Memory B cell (primary cell): Measurements from ENCODE around the gene ALPI.

Source experiments
- ATAC-seq: fragments of 150-1000 bp; cut with Tn5 transposase; 2 replicates; pipeline ENCODE4 v1.10.0; 2021; ENCODE audit warnings: low read depth, mild to moderate bottlenecking, moderate library complexity
- DNase-seq, 2 donors: peaks; one replicate each; pipeline ENCODE4 v3.0.0; 2022; ENCODE audit warnings: low spot score in 2 of 2
- H3K27ac Mint-ChIP-seq: one replicate; pipeline ENCODE4 v1.8.0; 2022; ENCODE audit warnings: mild to moderate bottlenecking, moderate library complexity, mixed read lengths
- H3K27me3 Mint-ChIP-seq: one replicate; pipeline ENCODE4 v1.8.0; 2022; ENCODE audit warnings: mixed read lengths
- H3K36me3 Mint-ChIP-seq: one replicate; pipeline ENCODE4 v1.8.0; 2022; ENCODE audit warnings: mild to moderate bottlenecking, mixed read lengths
- H3K4me1 Mint-ChIP-seq: one replicate; pipeline ENCODE4 v1.8.0; 2022; ENCODE audit warnings: mixed read lengths
- H3K4me3 Mint-ChIP-seq: one replicate; pipeline ENCODE4 v1.8.0; 2022; ENCODE audit warnings: mild to moderate bottlenecking, moderate library complexity, mixed read lengths
- H3K9me3 Mint-ChIP-seq: one replicate; pipeline ENCODE4 v1.8.0; 2022; ENCODE audit warnings: mixed read lengths

The ALPI gene

GRCh38 chr2:232457121-232458011, 1.4 kb downstream of the ALPI start:
- Mint-ChIP-seq H3K27me3 (peaks cover 10% of the 10 kb centered on the region), H3K36me3 (no peaks in the 10 kb centered on the region), H3K27ac (no peak overlapping the region), H3K4me1 (no peaks in the 10 kb centered on the region), H3K4me3 (no peak overlapping the region), H3K9me3 (no peaks in the 10 kb centered on the region)
- no peak for ATAC-seq
- no peak for DNase-seq

DNA sequence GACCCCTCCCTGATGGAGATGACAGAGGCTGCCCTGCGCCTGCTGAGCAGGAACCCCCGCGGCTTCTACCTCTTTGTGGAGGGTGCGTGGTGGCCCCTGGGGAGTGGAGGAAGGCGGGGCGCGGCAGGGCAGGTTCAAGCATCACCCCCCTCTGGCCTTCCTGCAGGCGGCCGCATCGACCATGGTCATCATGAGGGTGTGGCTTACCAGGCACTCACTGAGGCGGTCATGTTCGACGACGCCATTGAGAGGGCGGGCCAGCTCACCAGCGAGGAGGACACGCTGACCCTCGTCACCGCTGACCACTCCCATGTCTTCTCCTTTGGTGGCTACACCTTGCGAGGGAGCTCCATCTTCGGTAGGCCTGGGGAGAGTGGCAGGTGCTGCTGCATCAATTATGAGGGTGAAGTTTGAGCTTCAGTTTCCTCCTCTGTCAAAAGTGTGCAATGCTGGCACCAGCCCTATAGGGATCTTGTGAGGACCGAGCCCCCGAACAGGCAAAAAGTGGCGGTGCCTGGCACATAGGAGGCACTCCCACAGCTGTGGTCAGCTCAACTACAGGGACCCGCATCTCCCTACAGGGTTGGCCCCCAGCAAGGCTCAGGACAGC, 2.2 kb downstream of the ALPI start:
- no peaks in the 10 kb centered on the region for H3K36me3 Mint-ChIP-seq
- H3K27me3 Mint-ChIP-seq = peaks cover 10% of the 10 kb centered on the region
- DNase-seq = no peak
- H3K9me3 Mint-ChIP-seq = no peaks in the 10 kb centered on the region
- ATAC-seq = no peak
- no peak overlapping the region for H3K27ac Mint-ChIP-seq
- H3K4me3 Mint-ChIP-seq = no peak overlapping the region
- H3K4me1 Mint-ChIP-seq = no peaks in the 10 kb centered on the region

DNA sequence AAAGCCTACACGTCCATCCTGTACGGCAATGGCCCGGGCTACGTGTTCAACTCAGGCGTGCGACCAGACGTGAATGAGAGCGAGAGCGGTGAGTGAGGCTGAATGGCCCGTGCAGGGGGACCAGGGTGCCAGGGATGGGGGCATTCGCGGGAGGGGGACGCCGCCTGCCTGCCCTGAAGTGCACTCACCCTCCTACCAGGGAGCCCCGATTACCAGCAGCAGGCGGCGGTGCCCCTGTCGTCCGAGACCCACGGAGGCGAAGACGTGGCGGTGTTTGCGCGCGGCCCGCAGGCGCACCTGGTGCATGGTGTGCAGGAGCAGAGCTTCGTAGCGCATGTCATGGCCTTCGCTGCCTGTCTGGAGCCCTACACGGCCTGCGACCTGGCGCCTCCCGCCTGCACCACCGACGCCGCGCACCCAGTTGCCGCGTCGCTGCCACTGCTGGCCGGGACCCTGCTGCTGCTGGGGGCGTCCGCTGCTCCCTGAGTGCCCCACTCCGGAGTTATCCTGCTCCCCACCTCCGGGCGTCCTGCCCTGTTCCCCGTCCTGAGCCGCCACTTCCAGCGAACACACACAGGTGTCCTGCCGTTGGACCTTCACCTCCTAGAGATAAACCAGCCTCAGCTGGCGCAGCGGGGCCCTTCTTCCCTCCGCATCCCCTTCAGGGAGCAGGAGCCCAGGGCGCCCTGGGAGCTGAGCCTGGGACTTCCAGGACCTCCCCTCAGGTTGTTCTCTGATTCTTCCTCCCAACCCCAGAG, 2.9 kb downstream of the ALPI start:
- DNase-seq = no peak
- H3K9me3 Mint-ChIP-seq = no peaks in the 10 kb centered on the region
- peaks cover 10% of the 10 kb centered on the region for H3K27me3 Mint-ChIP-seq
- no peaks in the 10 kb centered on the region for H3K4me1 Mint-ChIP-seq
- no peak overlapping the region for H3K4me3 Mint-ChIP-seq
- no peak overlapping the region for H3K27ac Mint-ChIP-seq
- ATAC-seq = no peak
- no peaks in the 10 kb centered on the region for H3K36me3 Mint-ChIP-seq

- Mint-ChIP-seq H3K4me1 (no peaks in the 10 kb centered on the region), H3K27me3 (peaks cover 10% of the 10 kb centered on the region), H3K4me3 (no peak overlapping the region), H3K9me3 (no peaks in the 10 kb centered on the region), H3K27ac (no peak overlapping the region), H3K36me3 (no peaks in the 10 kb centered on the region)
- no peak for ATAC-seq
- no peak for DNase-seq
Measured at GRCh38 chr2:232459419-232460035, 3.6 kb downstream of the ALPI start.

- ATAC-seq (no peak), DNase-seq (no peak)
- H3K27ac Mint-ChIP-seq = no peak overlapping the region
- H3K27me3 Mint-ChIP-seq = peaks cover 10% of the 10 kb centered on the region
- no peaks in the 10 kb centered on the region for H3K4me1 Mint-ChIP-seq
- H3K36me3 Mint-ChIP-seq = no peaks in the 10 kb centered on the region
- H3K4me3 Mint-ChIP-seq = no peak overlapping the region
- H3K9me3 Mint-ChIP-seq = no peaks in the 10 kb centered on the region
Measured at GRCh38 chr2:232460171-232460570, 4.2 kb downstream of the ALPI start.

GRCh38 chr2:232463701-232464543, 8.0 kb downstream of the ALPI start:
- no peak for ATAC-seq
- H3K27ac Mint-ChIP-seq = no peak overlapping the region
- DNase-seq = no peak
- H3K27me3 Mint-ChIP-seq = peaks cover 5% of the 10 kb centered on the region
- H3K36me3 Mint-ChIP-seq = no peaks in the 10 kb centered on the region
- peaks cover 8% of the 10 kb centered on the region for H3K4me1 Mint-ChIP-seq
- H3K4me3 Mint-ChIP-seq = no peak overlapping the region
- H3K9me3 Mint-ChIP-seq = no peaks in the 10 kb centered on the region

GRCh38 chr2:232464544-232464885, 8.6 kb downstream of the ALPI start:
- ATAC-seq = no peak
- Mint-ChIP-seq H3K27me3 (peaks cover 5% of the 10 kb centered on the region), H3K36me3 (no peaks in the 10 kb centered on the region), H3K4me1 (peaks cover 8% of the 10 kb centered on the region), H3K9me3 (no peaks in the 10 kb centered on the region), H3K27ac (no peak overlapping the region), H3K4me3 (no peak overlapping the region)
- no peak for DNase-seq

GRCh38 chr2:232465061-232465460, 9.1 kb downstream of the ALPI start:
- Mint-ChIP-seq H3K9me3 (no peaks in the 10 kb centered on the region), H3K4me1 (peaks cover 8% of the 10 kb centered on the region), H3K36me3 (no peaks in the 10 kb centered on the region), H3K27me3 (peaks cover 3% of the 10 kb centered on the region), H3K4me3 (no peak overlapping the region), H3K27ac (no peak overlapping the region)
- ATAC-seq (no peak), DNase-seq (no peak)

DNA sequence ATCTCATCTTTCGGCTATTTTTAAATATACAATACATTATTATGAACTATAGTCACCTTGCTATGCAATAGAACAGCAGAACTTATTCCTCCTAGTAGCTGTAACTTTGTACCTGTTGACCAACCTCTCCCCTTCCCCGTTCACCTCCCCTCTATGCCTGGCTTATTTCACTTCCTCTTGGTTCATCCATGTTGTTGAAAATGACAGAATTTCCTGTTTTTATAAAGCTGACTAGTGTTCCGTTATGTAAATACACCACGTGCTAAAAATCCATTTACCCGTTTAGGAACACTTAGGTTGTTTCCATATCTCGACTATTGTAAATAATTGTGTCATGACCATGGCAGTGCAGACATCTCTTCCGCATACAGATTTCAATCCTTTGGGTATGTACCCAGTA, 10.3 kb downstream of the ALPI start:
- peak; percentile 64 for ATAC-seq
- Mint-ChIP-seq H3K27ac (no peak overlapping the region), H3K36me3 (no peaks in the 10 kb centered on the region), H3K4me3 (no peak overlapping the region), H3K9me3 (no peaks in the 10 kb centered on the region), H3K4me1 (peaks cover 8% of the 10 kb centered on the region), H3K27me3 (no peaks in the 10 kb centered on the region)
- DNase-seq = no peak

DNA sequence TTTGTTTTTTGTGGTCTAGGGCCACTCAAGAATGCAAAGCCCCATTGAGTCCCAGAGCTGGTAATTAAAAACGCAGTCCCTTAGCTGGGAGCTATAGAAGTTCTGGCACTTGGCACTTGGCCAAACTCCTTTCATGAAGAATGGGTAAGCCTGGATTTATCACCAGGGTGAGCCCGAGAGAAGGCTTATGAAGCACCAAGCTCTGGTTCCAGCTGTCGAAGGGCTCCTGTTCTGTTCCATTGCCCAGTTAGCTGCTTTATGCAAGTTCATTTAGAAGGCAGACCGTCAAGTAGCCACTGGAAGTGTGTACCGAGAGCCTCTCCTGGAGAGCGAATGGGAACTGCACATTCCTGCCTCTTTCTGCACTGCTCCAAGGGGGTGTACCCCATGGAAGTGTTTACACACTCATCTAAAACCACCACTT, 17.5 kb downstream of the ALPI start:
- Mint-ChIP-seq H3K4me1 (no peaks in the 10 kb centered on the region), H3K4me3 (no peak overlapping the region), H3K27me3 (peaks cover 26% of the 10 kb centered on the region), H3K27ac (no peak overlapping the region), H3K9me3 (peaks cover 15% of the 10 kb centered on the region), H3K36me3 (peaks cover 6% of the 10 kb centered on the region)
- no peak for ATAC-seq
- no peak for DNase-seq

DNA sequence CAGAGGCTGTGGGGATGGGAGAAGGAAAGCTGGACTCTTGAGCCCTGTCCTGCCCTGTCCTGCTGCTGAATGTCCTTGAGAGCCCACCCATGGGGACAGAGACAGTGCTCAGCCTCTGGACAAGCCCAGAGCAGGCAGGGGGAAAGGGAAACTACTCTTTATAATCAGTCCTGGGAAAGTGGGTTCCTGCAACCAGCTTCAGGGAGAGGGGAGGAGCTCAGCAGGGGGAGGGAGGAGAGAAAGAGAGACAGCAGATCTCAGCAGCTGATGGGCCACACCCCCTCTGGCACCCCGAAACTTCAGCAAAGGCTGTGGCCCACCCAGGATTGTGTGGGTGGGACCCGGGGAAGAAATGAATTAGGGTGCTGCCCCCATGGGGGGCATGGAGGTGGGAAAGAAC, 20.1 kb downstream of the ALPI start:
- Mint-ChIP-seq H3K27me3 (peaks cover 29% of the 10 kb centered on the region), H3K4me3 (no peak overlapping the region), H3K4me1 (no peaks in the 10 kb centered on the region), H3K36me3 (peaks cover 6% of the 10 kb centered on the region), H3K27ac (no peak overlapping the region), H3K9me3 (peaks cover 15% of the 10 kb centered on the region)
- ATAC-seq = no peak
- DNase-seq = no peak

- no peak for ATAC-seq
- H3K36me3 Mint-ChIP-seq = peaks cover 4% of the 10 kb centered on the region
- no peak for DNase-seq
Measured at GRCh38 chr2:232476791-232477190, 20.8 kb downstream of the ALPI start.

GRCh38 chr2:232477751-232478510, 22.0 kb downstream of the ALPI start:
- peaks cover under 1% of the 10 kb centered on the region for H3K9me3 Mint-ChIP-seq
- peaks cover 22% of the 10 kb centered on the region for H3K27me3 Mint-ChIP-seq

More at GRCh38 chr2:232476791-232477190, 20.8 kb downstream of the ALPI start:
- Mint-ChIP-seq H3K4me1 (no peaks in the 10 kb centered on the region), H3K27me3 (peaks cover 27% of the 10 kb centered on the region), H3K27ac (no peak overlapping the region), H3K9me3 (peaks cover 11% of the 10 kb centered on the region), H3K4me3 (no peak overlapping the region)

More at GRCh38 chr2:232477751-232478510, 22.0 kb downstream of the ALPI start:
- Mint-ChIP-seq H3K27ac (no peak overlapping the region), H3K4me1 (no peaks in the 10 kb centered on the region), H3K4me3 (no peak overlapping the region), H3K36me3 (peaks cover under 1% of the 10 kb centered on the region)
- DNase-seq = no peak
- no peak for ATAC-seq
